ACC112 (cell line): ENCODE measurements around the gene CCSER1.

Source experiments
- H2AFZ ChIP-seq: fragments of 200-600 bp; sonication (generic); one replicate; pipeline ENCODE4 v1.6.0; 2017; ENCODE audit warnings: antibody characterized with exemption, low read length; ENCODE audit not compliant: unreplicated experiment
- H3K27ac ChIP-seq: fragments of 200-600 bp; sonication (generic); 2 replicates; pipeline ENCODE4 v1.5.1; 2014; ENCODE audit warnings: low read depth, mild to moderate bottlenecking, antibody characterized with exemption, low read length, moderate library complexity
- H3K27me3 ChIP-seq: fragments of 200-600 bp; sonication (generic); 2 replicates; pipeline ENCODE4 v1.6.1; 2014; ENCODE audit warnings: mild to moderate bottlenecking, antibody characterized with exemption, low read length, moderate library complexity, mixed read lengths; ENCODE audit not compliant: insufficient read depth
- H3K36me3 ChIP-seq: fragments of 200-600 bp; sonication (generic); 2 replicates; pipeline ENCODE4 v1.6.1; 2016; ENCODE audit warnings: mild to moderate bottlenecking, antibody characterized with exemption, low read length, moderate library complexity, mixed read lengths; ENCODE audit not compliant: insufficient read depth
- H3K4me1 ChIP-seq: fragments of 200-600 bp; sonication (generic); one replicate; pipeline ENCODE4 v1.6.1; 2016; ENCODE audit warnings: low read length, mixed read lengths; ENCODE audit not compliant: insufficient read depth, unreplicated experiment, control insufficient read depth
- H3K4me3 ChIP-seq: fragments of 200-600 bp; sonication (generic); 2 replicates; pipeline ENCODE4 v1.5.1; 2014; ENCODE audit warnings: mild to moderate bottlenecking, low read depth, low read length
- H3K79me2 ChIP-seq: fragments of 200-600 bp; sonication (generic); one replicate; pipeline ENCODE4 v1.6.0; 2016; ENCODE audit warnings: low read length; ENCODE audit not compliant: control insufficient read depth, unreplicated experiment, insufficient read depth

Gene CCSER1

DNA sequence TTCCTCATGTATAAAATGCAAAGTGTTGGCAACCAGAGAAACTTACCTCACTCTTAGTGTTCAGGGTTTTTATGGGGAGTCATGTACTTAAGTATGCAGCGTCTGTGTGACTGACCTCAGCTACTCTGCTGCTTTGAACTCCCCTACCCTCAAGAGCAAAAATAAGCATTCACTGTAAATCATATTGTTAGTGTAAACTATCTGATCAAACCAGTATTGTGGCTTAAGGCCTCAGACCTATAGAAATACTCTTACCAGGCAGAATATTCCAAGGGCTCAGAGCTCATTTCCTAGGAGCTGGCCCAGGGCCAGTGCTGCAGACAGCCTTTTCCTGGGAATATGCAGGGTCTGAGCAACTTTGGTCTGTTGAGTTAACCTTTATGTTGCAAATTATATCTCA is 453.1 kb downstream of the CCSER1 start:
- Histone ChIP-seq H3K36me3 (no peaks in the 10 kb centered on the region), H3K4me3 (no peak overlapping the region), H3K27me3 (peaks cover 33% of the 10 kb centered on the region), H2AFZ (no peak overlapping the region), H3K79me2 (no peaks in the 10 kb centered on the region), H3K4me1 (no peaks in the 10 kb centered on the region), H3K27ac (no peak overlapping the region)

DNA sequence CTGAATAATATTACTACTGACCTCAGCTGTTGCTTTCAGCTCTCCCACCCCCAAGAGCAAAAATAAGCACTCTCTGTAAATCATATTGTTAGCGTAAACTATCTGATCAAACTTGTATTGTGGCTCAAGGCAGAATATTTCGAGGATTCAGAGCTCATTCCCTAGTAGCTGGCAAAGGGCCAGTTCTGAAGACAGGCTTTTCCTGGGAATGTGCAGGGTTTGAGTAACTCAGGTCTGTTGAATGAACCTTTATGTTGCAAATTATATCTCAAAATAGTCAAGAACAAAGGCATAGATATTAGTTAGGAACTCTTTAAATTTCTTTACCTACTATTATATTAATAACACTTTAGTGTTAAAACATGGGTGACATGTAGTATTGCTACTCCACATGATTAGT is 454.9 kb downstream of the CCSER1 start:
- Histone ChIP-seq H3K79me2 (no peaks in the 10 kb centered on the region), H2AFZ (no peak overlapping the region), H3K4me1 (no peaks in the 10 kb centered on the region), H3K36me3 (no peaks in the 10 kb centered on the region), H3K27ac (no peak overlapping the region), H3K27me3 (peaks cover 20% of the 10 kb centered on the region), H3K4me3 (no peak overlapping the region)

DNA sequence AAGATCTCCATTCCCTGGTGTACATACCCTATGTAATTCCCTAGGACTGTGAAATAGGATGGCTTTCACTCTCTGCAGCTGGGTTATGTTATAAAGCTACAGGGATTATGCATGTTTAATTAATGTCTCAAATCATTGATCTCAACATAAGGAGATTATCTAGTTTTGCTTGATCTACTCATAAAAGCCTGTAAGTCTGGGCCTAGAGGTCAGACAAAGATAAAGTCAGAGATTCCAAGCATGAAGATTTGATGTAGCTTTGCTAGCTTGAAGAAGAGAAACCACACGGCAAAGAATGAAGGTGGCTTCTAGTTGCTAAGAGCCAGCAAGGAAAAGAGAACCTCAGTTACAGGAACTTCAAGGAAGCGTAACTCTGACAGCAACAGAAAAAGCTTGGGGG is 456.9 kb downstream of the CCSER1 start:
- peaks cover 16% of the 10 kb centered on the region for H3K27me3 ChIP-seq
- H3K4me1 ChIP-seq, result no peaks in the 10 kb centered on the region
- no peaks in the 10 kb centered on the region for H3K36me3 ChIP-seq
- no peak overlapping the region for H2AFZ ChIP-seq
- H3K4me3 ChIP-seq, result 0 out of 2 replicates have a peak overlapping the region, but pooled peaks have one; percentile 19
- H3K79me2 ChIP-seq, result no peaks in the 10 kb centered on the region
- H3K27ac ChIP-seq, result no peak overlapping the region

DNA sequence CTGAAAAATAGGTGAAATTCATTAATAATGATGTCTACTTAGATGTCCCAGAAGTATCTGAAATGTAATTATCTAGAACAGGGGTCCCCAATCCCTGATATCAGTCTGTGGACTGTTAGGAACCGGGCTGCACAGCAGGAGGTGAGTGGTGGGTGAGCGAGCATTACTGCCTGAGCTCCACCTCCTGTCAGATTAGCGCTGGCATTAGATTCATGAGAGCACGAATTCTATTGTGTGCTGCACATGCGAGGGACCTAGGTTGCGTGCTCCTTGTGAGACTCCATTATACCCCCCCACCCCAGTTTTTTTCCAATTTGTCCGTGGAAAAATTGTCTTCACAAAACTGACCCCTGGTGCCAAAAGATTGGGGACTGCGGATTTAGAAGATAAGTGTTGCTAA is 458.8 kb downstream of the CCSER1 start:
- Histone ChIP-seq H3K27me3 (peaks cover 16% of the 10 kb centered on the region), H3K4me3 (no peak overlapping the region), H2AFZ (no peak overlapping the region), H3K4me1 (no peaks in the 10 kb centered on the region), H3K27ac (no peak overlapping the region), H3K79me2 (no peaks in the 10 kb centered on the region), H3K36me3 (no peaks in the 10 kb centered on the region)

DNA sequence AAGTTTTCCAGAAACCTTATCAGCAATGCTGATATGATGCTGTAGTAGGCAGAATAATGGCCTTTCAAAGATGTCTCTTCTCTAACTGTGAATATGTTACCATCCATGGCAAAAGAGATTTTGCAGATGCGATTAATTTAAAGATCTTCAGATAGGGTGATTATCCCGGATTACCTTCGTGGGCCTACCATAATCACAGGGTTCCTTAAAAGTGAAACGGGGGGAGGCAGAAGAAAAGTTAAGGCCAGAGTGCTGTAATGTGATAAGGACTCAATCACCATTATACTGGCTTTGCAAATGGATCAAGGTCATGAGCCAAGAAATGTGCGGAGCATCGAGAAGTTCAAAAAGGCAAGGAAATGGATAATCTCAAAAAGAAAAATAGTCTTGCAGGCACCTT is 459.6 kb downstream of the CCSER1 start:
- no peak overlapping the region for H3K4me3 ChIP-seq
- H3K36me3 ChIP-seq, result no peaks in the 10 kb centered on the region
- H2AFZ ChIP-seq, result no peak overlapping the region
- no peak overlapping the region for H3K27ac ChIP-seq
- no peaks in the 10 kb centered on the region for H3K79me2 ChIP-seq
- peaks cover 12% of the 10 kb centered on the region for H3K27me3 ChIP-seq
- H3K4me1 ChIP-seq, result no peaks in the 10 kb centered on the region

DNA sequence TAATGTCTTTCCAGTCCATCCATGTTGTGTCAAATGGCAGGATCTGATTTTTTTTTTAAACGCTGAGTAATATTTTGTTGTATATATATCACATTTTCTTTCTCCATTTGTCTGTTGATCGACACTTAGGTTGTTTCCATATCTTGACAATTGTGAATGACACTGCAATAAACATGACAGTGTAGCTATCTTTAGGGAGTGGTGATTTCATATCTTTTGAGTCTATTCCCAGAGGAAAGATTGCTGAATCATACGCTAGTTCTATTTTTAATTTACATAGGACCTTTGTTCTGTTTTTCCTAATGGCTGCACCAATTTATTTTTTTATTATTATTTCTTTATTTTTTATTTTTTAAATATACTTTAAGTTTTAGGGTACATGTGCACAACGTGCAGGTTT is 470.7 kb downstream of the CCSER1 start:
- Histone ChIP-seq H3K4me3 (no peak overlapping the region), H3K27me3 (peaks cover 15% of the 10 kb centered on the region), H2AFZ (no peak overlapping the region), H3K4me1 (no peaks in the 10 kb centered on the region), H3K79me2 (no peaks in the 10 kb centered on the region), H3K36me3 (no peaks in the 10 kb centered on the region), H3K27ac (no peak overlapping the region)

DNA sequence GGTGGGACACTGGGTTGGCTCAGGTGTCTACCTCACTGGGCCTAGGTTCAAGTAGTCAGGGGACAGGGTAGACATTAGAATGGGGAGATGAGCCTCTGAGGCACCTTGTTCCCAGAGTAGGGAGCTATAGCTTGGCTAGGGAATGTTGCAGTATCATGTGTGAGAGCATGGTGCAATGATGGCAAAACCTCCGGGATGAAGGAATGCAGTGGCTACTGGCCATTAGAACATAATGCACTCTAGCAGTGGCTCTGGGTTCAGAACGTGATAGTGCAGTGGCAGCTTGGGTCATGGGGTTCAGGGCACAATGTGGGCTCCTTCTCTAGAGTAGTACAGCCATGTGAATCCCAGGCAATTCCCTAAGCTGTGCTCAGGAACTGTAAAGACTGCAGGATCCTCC is 471.5 kb downstream of the CCSER1 start:
- Histone ChIP-seq H3K36me3 (no peaks in the 10 kb centered on the region), H3K27me3 (peaks cover 22% of the 10 kb centered on the region), H3K27ac (no peak overlapping the region), H3K4me1 (no peaks in the 10 kb centered on the region), H3K4me3 (no peak overlapping the region), H3K79me2 (no peaks in the 10 kb centered on the region), H2AFZ (no peak overlapping the region)

DNA sequence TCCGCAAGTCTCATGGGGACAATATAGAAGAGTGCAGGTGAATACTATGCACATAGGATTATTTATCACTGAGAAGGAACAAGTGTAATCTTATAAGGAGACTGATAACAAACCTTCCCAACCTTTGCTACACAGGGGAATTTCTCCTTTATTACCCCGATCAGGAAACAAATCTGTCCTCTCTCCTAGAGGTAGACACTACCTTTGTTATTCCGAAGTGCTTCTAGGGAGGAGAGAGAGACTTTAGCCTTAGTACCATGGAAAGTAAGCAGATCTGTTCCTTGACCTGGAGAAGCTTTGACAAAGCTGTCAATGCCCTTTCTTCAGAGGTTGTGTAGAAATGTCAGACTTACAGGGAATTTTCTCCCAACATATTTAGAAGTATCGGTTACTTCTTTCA is 475.5 kb downstream of the CCSER1 start:
- H2AFZ ChIP-seq, result no peak overlapping the region
- no peak overlapping the region for H3K4me3 ChIP-seq
- no peak overlapping the region for H3K27ac ChIP-seq
- no peaks in the 10 kb centered on the region for H3K79me2 ChIP-seq
- H3K27me3 ChIP-seq, result peaks cover 23% of the 10 kb centered on the region
- H3K4me1 ChIP-seq, result no peaks in the 10 kb centered on the region
- no peaks in the 10 kb centered on the region for H3K36me3 ChIP-seq

DNA sequence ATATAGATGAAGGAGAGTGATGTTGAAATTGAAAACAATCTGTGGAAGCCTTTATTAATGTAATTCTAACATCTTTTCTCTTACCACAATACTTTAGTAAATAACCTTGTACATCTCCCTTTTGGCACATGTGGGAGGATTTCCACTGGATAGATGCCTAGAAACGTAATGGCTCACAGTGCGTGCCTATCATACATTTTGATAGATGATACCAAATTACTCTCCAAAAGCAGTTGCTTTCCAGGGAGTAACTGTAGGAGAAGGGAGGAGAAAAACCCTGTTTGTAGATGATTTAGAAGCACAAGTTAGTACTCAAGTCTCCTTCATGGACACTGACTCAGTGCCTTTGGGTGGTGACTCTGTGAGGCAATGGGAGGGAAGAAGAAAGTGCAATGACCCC is 476.3 kb downstream of the CCSER1 start:
- no peak overlapping the region for H2AFZ ChIP-seq
- no peaks in the 10 kb centered on the region for H3K79me2 ChIP-seq
- no peak overlapping the region for H3K4me3 ChIP-seq
- H3K27ac ChIP-seq, result no peak overlapping the region
- no peaks in the 10 kb centered on the region for H3K36me3 ChIP-seq
- H3K27me3 ChIP-seq, result peaks cover 23% of the 10 kb centered on the region
- H3K4me1 ChIP-seq, result no peaks in the 10 kb centered on the region

DNA sequence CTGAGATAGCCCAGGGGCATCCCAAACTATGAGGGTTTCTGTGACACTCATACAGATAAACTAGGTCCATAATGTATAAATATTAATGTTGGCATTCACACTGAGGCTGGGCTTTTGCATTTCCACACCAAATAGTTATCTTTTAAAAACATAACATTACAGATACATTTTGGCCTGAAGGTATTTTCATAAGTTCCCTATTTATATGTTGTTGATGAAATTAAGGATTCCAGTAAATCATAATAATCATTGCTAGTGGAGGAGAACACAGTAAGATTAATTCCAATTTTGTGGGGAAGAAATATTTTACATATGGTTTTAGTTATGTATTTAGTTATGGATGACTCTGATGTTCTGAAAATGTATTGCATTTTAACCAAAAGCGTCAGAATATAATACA is 479.6 kb downstream of the CCSER1 start:
- Histone ChIP-seq H3K36me3 (no peaks in the 10 kb centered on the region), H3K4me3 (no peak overlapping the region), H3K4me1 (no peaks in the 10 kb centered on the region), H3K79me2 (no peaks in the 10 kb centered on the region), H3K27ac (no peak overlapping the region), H3K27me3 (peaks cover 18% of the 10 kb centered on the region), H2AFZ (no peak overlapping the region)

DNA sequence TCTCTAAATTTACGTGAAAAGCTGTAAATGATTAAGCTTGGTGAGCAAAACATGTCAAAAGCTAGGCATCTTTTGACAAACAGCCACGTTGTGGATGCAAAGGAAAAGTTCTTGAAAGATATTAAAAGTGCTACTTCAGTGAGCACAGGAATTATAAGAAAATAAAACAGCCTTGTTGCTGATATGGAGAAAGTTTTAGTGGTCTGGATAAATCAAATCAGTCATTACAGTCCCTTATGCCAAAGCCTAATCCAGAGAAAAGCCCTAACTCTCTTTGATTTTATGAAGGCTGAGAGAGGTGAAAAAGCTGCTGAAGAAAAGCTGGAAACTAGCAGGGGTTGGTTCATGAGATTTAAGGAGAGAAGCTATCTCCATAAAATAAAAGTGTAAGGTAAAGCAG is 487.2 kb downstream of the CCSER1 start:
- Histone ChIP-seq H3K27ac (no peak overlapping the region), H3K36me3 (no peaks in the 10 kb centered on the region), H2AFZ (no peak overlapping the region), H3K4me3 (no peak overlapping the region), H3K4me1 (no peaks in the 10 kb centered on the region), H3K79me2 (no peaks in the 10 kb centered on the region), H3K27me3 (peaks cover 3% of the 10 kb centered on the region; the same call in 1 of the 2 replicates)
